NCI-H187 treated with DMSO at 0.1 percent for 48 hours (cell line): ENCODE data around the gene DCLK1.

ENCODE experiments used
- DNase-seq: peaks from one replicate; lab custom pipeline; 2025; lab: John Stamatoyannopoulos, UW

Gene DCLK1

DNA sequence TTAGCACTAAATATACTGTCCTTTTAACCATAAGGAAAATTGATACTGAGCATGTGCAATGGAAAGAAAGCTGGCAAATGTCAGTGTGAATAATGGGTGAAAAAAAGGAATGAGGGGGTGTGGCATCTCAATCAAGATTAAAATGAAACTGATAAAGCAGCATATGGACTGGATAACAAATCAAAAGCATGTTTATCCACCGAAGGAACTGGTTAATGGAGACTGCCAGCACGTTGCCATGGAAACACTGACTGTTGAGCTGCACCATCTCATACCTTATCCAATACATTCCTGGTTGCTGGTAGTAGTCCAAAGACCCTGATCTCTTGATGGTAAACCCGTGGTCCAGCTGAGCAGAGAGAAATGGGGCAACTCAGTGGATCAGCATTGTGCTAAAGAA is 343.2 kb downstream of the DCLK1 start:
- no peak for DNase-seq

DNA sequence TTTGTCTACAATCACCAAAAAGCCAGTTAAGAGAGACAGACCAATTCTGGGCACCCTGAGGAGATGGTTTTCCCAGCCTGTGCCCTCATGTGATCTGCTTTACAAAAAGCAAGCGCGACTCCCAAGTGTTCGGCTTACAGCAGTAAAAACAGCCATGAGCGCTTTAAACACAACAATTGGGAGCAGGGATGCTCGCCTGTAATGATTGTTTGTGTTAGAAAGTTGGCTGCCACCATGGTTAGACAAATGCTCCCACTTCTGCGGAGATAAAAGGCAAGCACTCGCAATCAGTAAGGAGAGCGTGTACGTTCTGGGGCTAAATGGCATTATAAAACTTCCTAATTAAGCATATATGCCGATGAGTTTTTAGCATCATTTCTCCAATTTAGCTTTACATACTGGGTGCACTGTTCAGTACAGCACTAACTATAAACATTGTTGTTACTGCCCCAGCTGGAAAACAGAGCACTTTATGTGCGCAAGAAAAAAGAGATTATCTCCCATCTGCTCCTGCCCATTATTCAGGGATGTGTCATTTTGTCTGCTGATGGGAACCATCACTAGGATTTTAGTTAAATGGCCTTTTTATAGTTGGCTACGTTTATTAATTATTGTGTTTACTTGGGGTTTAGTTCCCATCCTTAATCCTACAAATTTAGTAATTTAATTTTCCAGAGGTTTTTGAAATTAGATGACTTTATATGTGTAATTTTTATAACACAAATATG is 345.4 kb downstream of the DCLK1 start:
- no peak for DNase-seq

DNA sequence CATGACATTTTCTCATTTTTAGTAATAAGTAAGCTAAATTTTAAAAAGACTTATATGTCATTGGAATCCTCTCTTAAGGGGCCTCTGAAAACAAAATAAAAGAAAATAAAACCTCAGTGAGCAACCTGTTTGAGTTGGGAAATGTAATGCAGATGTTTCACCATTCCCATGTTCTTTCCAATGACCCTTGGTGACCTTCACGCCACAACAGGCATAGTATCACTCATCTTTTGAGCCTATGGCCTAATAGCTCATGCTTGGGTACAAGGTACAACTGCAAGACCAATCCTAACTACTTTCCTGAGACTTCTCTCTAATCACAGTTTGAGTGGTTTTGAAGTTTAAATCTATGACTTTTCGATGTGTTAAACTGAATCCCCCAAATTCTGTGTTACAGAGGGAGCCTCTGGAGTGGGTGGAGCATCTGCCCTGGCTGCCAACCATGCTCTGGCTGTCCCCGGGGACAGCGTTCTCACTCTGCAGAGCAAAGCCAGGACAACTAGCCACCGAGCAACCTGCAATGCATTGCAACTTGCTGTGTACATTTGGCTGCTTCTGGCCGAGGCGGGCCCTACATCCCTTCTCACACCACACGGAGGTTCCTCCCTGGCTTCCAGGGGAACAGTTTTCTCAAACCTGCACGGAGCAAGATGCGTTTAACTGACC is 346.8 kb downstream of the DCLK1 start:
- no peak for DNase-seq

DNA sequence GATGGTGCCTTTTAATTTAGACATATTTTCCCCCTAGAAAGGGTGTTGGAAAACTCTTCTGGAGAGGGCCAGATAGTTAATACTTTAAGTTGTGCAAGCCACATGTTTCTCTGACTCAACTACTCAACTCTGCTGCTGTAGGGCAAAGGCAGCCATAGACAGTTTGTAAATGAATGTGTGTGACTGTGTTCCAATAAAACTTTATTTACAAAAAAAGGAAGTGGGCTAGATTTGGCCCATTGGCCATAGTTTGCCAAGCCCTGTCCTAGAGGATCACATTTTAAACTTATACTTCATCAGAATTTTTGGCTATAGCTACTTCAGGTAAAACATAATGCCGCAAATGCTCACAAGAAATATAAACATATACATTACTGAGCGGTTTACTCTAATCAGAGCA is 348.4 kb downstream of the DCLK1 start:
- DNase-seq = no peak

DNA sequence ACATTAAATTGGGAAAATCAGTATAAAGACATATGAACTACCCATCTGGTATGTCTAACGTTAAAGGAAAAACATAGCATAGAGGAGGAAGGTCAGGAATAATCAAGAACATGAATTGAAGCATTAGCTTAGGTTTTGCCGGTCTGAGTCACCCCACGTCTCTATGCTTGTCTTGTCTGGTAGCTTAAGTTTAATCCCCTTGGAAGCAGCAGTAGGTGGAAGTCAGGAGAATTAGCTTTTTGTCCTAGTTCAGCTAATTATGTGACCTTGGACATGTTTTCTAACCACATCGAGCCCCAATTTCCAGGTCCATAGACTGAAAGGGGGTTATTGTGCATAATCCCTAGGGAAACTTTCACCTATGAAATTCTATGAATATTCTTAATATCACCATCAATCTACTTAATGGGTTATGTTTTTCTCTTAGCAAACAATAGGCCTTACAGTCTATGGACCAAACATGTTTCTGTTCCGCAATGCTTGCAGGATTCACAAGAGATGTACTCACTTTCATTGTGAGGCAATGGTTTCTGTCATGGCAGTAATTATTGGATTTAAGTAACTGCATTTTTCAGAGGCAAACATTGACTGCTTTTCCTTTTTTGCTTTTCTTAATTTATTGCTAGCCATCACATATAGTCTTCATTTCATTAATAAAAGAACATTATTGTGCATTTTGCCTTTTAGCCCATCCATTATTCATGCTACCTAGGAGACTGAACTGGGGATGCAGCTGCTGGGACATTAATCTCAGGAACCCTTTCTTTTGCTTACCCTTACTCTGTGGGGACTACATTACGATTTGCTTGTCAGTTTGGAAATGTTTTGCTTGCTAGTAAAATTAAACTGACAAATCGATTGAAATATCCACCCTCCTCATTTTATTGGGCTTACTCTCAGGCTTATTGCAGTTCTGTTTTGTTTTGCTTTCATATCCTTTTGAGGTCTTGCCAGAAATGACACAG is 349.9 kb downstream of the DCLK1 start:
- DNase-seq = no peak

DNA sequence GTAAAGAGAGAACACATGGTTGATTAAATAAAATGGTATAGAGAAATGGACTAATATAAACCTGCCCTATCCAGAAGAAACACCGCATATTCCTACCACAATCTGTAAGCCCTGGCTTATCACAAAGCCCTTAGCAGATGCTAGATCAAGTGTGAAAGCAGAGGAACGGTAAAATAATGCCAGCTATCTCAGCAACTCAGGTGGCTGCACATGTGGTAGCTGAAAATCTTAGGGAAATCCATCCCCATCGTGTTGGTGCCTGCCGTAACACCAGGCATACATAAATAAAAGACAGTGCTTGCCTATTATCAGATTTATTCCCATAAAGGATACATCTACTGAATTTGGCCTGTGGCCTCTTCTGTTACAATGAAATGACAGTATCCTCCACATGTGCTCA is 350.6 kb downstream of the DCLK1 start:
- DNase-seq = no peak

DNA sequence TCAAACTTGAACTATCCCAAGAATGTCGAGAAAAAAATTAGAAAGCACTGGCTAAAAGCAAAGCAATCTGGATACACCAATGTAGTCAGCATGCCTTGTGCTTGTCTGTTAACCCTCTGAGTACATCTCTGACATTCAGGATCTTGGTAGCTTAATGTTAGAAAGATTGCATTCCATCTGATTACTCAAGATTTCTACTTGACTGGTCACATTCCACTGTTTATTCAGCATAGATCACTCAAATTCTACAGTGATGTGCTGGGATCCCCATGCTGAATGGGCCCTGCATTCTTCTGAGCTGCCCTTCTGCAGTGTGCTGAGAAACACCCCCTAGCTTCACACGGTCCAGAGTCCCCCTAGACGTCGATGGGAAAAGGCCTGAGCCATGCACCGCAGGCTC is 359.3 kb downstream of the DCLK1 start:
- no peak for DNase-seq

DNA sequence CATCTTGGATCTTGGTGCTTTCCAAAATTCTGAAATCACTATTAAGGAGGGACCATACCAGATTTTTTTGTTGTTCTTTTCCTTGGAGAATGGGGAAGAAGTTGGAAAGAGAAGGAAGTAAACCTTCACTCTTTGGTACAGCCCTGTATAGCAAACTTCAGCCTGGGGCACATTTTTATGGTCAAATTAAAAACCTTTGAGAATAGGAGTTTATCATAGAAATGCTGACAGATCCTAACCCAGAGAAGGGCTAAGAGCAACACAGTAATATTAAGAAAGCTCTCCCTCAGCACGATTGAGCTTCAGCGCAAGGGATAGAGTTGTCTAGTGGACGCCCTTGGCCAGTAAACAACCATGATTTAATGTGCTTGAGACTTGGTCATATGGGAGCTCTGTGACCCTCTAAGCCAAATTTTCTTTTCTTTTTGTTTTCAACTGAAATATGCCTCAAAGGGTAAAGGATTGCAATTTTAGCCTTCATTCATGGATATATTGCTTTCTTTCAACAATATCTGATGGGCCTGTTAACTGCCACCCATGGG is 360.4 kb downstream of the DCLK1 start:
- no peak for DNase-seq

DNA sequence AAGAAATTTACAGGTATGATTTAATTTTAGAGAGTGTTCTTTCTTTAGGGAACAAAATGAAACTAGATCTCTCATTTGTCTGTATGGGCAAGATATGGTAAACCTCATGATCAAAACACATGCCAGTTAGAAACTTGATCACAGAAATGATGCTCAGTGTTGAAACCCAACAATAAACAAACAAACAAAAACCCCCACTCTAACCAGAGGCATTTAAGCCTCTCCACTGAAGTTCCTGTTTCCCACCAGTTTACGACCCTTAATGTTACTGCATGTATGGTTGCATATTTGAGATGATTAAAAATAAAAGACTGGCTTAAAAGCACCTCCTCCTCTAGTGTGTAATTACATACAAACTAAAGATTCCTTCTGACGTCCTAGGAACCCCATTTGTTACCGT is 361.4 kb downstream of the DCLK1 start:
- DNase-seq = no peak

DNA sequence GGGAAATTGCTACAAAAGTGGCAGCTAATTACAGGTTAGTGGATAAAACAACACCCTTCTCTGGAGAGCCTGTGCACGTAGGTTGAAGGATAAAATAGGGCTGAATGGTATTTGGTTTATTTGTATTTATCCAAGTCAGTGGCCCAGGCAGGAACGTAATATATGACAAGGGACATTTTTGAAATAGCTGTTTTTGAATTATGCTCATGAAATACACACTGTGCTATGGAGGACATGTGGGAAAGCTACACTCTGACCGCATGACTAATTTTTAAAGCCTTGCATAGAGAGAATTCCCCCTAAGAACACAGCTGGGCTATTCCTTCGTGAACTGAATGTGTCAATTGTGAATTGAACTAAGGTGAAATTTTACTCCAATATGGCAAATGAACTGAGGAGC is 362.6 kb downstream of the DCLK1 start:
- DNase-seq = no peak

DNA sequence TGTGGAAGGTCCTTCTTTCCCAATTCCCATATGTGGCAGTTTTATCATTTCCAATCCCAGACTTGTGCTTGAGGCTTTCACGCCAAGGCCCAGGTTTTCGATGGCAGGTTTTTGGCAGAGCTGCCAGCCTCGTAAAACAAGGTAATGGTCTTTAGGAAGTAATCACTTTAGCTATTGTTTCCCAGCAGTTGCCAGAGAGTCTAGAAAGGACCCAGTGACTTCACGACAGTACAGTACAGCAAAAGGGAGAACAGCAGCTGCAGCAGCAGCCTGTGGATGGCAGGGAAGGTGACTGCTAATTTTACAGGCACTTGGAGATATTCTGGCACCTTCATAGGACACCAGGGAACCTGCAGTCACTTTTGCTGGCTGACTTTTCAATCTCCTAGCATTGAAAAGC is 363.1 kb downstream of the DCLK1 start:
- DNase-seq = no peak

DNA sequence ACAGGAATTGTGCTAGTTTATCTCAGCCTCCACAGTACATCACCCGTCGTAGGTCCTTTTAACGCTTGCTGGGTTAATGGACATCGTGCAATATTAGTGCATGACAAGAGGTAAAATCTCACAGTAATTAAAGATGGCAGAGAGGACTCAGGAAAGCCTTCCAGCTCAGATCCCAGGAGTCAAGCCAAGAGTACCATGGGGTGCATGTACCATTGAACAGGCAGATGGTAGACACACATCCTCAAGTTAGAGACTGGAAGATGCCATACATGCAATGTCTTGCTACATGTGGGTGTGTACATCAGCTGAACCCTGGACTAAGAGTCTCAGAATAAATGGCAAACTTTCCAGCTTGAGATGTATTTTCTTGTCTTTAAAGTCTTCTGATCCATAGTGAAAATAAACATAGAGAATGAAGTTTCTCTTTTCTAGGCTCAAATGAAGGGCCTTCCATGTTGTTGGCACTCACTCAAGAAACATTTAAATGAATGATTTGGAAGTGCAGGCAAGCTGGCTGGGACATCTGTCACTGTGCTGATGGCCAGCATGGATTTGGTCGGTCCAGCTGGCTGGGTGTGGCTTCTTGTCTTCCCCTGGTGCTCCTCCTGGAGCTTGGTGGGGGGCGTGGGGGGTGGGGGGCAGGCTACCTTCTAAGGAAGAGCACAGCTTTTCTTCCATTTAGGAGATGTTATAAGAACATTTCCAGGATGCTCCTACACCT is 363.8 kb downstream of the DCLK1 start:
- no peak for DNase-seq

DNA sequence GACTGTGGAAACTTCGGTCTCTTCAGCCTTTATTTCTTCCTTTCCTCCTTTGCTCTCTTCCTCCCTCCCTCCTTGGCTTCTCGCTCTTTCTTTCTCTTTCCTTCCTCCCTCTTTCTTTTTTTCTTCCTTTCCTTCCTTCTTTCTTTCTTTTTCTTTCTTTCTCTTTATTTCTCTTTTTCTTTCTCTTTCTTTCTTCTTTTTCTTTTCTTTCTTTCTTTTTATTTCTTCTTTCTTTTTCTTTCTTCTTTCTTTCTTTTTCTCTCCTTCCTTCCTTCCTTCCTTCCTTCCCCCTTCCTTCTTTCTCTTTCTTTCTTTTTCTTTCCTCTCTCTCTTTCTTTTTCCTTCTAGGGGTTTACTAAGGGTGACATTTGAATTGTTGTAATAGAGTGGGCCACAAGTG is 364.5 kb downstream of the DCLK1 start:
- no peak for DNase-seq

DNA sequence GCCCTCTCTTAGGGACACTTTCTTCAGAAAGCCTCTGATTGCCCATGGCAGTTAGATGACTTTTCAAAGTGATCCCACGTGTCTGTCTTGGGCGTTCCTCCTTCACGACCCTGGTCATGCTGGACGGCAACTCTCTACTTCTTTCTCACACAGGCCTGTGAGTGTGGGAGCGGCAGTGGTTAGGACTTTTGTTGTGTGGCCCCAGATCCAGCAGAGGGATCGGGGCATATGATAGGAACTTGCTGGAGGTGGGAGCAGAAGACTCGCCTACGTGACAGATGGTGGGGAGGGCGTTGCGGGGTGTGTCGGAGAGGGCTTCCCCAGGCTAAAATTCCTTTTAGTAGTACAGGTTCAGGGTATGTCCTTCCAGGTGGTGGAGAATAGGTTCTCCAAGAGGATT is 365.2 kb downstream of the DCLK1 start:
- DNase-seq = no peak

DNA sequence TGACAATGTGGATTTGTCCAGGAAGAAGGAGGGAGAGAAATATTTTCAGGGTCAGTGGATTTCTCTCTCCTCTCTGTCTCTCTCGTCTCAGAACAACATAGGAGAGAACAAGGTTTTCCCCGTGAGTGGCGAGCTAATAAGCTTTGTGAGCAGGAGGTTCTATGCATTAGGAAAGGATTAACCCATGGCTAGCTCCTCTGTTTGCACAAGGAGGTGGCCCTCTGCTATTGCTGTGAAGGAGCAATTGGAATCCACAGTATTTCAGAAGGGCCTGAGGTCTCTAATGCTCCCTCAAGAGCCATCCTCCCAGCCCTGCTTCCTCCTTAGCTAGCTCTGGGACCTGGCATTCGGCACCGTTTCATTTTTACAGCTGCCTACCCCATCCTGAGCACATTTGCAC is 365.8 kb downstream of the DCLK1 start:
- DNase-seq = no peak

DNA sequence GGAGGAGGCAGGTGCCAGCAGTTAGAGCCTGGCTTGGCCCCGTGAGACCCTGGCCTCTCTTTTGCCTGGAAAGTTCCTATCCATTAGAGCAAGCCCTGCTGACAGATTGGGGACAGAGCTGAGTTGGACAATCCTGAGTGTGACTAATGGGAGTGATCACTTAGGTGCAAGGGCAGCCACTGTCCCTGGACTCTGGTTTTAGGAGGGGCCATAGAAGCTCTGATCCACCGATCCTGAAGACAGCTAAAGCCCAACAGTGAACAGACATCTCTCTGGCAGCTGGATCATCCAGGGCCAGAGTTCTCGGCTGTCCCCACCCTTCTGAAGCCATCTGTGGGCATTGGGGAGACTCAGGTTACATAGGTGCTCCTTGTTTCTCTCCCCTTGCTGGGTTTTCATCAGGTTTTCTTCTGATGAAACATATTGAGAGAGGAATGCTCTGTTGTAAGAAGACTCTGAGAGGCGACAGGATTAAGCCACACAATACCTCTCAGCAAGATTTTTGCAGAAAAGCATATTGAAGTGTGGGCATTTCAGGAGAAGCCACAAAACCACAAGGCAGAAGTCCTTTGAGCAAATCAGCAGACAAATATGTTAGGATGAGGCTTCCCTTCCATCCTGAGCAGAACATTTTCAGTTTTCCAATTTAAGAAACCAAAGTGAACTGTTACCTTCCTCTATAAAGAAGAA is 366.7 kb downstream of the DCLK1 start:
- DNase-seq = no peak

DNA sequence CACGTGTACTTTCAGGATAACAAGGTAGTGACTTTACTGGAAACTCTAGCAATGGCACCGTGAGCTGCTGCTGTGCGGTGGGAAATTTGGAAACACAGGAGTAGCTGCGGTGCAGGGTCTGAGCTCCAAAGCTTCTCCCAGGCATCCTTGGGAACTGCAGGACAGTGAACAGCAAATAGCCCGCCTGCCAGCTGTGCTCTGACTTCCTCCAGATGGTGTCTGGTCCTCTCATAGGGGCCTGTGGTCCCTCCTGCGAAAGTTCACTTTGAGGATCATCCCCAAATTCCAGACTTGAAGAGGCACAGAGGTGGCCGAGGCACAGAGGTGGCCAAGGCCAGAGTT is 367.4 kb downstream of the DCLK1 start:
- DNase-seq = no peak

DNA sequence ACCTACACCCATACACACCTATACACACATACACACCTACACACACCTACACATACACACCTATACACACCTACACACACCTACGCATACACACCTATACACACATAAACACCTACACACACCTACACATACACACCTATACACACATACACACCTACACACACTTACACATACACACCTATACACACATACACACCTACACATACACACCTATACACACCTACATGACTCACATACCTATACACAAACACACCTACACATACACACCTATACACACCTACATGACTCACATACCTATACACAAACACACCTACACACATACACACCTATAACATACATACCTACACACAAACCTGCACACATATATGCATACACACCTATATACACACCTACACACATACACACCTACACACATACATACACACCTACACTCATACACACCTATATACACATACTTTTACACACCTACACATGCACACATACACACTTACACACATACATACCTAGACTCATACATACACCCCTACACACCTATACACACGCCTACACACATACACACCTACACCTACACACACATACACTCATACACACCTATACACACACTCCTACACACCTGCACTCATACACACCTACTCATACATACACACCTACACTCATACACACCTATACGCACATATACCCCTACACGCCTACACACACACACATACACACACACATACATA is 368.0 kb downstream of the DCLK1 start:
- DNase-seq = no peak

DNA sequence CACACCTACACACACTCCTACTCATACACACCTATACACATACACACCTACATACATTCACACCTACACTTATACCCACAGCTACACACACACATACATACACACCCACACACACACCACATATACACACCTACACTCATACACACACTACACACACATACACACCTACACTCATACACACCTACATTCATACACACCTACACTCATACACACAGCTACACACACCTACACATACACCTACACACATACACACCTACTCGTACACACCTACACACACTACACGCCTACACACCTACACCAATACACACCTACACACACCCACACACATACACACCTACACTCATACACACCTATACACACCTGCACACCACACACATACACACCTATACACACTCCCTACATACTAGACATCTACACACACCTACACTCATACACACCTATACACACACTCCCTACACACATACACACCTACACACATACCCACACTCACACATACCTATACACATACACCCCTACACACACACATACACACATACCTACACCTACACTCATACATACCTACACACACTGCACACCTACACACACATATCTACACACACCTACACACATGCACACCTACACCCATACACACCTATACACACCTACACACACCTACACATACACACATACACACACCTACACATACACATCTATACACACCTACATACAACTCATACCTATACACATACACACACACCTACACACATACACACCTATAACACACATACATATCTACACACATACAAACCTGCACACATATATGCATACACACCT is 369.5 kb downstream of the DCLK1 start:
- no peak for DNase-seq

DNA sequence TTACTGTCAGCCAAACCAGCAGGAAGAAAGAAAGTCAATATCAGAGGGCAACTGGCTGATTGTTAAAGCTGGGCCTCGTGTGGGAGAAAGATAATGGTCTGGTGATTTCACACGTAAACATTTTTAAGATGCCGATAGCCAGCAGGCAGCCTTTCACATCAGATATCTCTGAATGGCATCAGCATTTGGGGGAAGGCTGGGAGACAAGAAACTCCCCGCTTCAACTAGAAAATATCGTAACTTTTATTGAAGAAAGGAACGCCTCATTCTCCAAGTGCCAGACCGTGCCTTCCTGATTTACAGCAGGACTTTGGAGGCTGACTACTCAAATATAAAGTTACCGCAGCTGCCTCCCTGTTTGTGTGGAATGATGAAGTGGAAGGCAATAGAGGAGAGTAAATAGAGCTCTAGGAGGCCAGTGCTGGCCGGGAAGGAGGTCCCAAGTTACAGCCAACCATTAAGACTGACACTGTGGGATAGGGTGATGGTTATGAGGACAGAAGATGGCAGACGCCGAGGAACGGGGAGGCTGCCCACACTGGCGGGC is 370.4 kb downstream of the DCLK1 start:
- no peak for DNase-seq
